Measurements from ENCODE around the gene CACNG8.

- TF ChIP-seq CTCF (IDR thresholded peaks at IDR 0.05) (no peak), POLR2A (IDR thresholded peaks at IDR 0.05) (no peak)
Measured at GRCh38 chr19:53999694-54000093, 37.0 kb downstream of the CACNG8 start.

All from adrenal gland (tissue), 5 donors.